HG03521 (cell line): ENCODE results near the gene SART3.
"Not testable (repeated sequence)": the region's sequence is repeated elsewhere in the genome, so short reads cannot be mapped to it uniquely, and the experiment has no call there.

ENCODE experiments used
- ATAC-seq: cut with Tn5 transposase; IDR thresholded peaks from one replicate; pipeline ENCODE4 v1.9.1; 2021; ENCODE audit warnings: mild to moderate bottlenecking, moderate library complexity; ENCODE audit not compliant: unreplicated experiment

The SART3 gene

DNA sequence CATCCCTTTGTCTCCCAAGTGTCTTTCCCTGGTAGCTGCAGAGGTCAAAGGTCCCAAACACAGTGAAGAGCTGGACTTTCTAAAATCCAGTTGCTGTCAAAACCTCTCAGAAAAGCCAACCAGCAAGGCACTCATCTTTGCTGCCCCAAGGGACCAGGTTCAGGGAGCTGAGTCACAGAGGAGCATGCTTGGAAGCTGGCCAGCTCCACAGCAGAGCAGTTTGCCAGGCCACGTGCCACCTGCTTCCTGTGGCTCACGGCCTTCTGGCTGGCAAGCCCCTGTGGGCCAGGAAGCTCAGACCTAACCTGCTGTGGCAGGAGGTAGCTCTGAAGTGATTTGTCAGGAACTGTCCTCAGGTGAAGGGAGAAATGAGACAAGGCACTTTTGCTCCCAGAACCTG lies 5.0 kb upstream of the SART3 start:
- ATAC-seq: no peak

DNA sequence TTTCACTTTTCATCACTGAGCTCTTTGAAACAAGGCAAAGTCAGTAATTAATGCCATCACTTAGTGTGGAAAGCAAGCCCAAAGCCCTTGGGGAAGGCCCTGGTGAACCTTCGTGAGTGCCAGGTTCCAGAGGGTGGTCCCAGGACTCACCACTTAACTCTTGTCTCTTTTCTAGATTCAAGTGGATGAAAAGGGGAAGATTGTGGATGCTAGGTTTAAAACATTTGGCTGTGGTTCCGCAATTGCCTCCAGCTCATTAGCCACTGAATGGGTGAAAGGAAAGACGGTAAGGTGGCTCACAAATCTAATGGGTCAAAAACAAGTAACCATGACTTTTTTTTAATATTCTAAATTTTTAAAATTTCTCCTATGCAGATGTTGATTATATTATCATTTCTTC lies 4.2 kb upstream of the SART3 start:
- no peak for ATAC-seq

DNA sequence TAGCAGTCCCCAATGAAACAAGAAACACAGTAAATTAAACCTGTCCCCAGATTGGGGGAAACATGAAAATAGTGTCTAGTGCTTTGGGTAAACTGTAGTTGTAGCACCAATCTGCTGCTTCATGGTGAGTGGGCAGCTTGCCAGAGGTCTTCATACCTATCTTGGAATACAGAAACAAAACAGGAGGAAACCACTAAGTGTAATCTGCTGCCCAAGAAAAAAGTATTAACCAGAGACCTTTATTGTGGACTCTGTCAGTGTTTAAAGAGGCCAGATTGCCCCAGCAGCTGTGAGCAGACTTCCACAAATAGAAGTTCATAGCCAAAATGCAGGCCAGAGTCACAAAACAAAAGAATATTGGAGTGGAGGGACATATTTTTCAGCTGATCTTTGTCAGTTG lies 3.8 kb upstream of the SART3 start:
- ATAC-seq: no peak

DNA sequence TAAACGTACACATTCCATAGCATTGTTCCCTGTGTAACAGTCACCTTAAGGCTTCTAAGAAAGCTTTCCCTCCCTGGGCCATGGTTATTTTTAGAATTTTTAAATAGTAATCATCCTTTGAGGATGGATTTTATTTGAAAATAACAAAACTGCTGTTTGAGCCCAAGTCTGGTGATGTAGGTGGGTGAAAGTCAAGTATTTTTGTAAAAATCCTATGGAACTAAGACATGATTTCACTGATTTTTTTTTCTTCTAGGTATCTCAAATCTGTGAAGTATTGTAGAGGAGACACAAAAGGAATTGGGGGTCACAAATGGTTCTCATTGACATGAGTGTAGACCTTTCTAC lies 2.8 kb upstream of the SART3 start:
- ATAC-seq: no peak

DNA sequence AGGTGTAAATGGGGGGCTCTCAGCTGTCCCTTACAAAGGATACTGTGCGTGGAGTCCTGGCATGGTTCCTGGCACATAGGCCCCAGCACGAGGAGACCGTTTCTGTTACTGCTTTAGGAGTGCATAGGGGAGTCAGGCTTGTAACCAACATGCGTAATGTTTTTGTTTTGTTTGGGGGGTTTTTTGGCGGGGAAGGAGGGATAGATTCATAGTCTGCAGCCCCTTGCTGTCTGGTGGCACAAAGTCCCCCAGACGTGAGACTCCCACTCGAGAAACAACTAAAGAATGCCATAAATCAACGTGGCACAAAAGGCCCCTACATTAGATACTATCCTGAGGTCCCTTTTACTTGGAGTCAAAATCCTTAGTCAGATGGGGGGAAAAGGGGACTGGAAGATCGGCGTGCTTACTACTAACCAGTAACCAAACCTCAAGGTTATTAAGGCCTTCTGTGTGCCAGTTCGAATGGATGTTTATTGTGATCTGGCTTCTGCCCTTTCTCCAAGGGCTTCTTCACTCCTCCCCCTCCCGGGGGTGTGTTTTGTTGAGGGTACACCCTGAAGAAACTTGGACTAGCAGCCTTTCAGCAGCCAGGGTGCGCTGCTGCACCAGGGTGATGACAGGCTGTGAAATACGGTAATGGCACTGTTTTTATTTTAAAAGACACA lies 2.3 kb upstream of the SART3 start:
- ATAC-seq: no peak

DNA sequence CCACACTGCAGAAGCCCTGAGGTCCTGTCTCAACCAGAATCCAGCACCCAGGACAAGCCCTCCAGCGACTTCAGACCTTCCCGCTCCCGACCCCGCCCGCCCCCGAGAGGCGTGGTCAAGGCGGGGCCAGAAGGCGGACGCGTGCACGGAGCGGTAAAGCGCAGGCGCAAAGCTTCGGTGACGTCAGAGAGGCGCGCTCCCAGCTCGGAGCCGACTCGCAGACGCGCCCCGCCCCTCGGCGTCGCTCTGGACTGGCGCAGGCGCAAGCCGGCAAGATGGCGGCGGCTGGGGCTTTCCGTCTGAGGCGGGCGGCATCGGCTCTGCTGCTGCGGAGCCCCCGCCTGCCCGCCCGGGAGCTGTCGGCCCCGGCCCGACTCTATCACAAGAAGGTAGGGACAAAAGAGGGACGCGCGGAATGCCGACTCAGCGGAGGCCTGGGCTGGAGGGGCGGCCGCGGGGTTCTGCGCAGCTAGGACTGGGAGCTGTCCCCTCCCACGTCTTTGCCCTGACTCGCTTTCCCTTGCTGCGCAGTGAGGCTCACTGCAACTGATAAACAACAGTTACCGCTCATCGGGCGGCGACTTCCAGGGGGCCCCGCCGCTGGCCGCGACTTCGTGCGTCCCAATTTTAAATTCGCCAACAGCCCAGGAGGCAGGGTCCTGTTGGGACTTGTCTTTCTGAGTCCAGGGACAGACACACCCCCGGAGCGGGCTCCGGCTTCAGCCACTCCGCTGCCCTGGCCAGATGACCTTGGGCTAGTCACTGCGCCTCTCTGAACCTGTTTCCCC lies 1.6 kb upstream of the SART3 start, which contains the start of gene ISCU:
TSS of gene ISCU (plus strand) at position 249 of the 788 bp plus-strand sequence. CDS start at position 276, 27 bp downstream.
- peak; percentile 67 for ATAC-seq

DNA sequence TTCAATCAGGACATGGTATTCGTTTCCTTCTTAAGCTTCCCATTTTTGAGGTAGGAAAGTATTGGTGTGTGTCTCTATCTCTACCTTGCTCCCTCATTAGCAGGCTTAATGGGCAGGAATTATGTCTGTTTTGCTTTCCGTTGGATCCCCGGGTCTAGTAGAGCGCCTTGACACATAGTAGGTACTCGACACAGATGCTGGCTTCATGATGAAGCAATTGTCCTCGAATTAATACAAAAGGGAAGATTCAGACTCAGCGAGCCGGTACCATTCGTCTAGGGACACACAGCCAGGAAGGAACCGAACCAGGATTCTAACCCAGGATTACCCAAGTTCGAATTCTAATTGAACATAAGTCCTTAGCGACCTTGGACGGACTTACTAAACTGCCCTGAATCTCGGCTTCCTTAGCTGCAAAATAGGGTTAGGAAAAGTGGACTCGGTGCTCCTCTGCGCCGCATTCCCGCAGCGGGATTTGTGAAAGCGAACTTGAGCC lies 927 bp upstream of the SART3 start:
- ATAC-seq: peak; percentile 1

DNA sequence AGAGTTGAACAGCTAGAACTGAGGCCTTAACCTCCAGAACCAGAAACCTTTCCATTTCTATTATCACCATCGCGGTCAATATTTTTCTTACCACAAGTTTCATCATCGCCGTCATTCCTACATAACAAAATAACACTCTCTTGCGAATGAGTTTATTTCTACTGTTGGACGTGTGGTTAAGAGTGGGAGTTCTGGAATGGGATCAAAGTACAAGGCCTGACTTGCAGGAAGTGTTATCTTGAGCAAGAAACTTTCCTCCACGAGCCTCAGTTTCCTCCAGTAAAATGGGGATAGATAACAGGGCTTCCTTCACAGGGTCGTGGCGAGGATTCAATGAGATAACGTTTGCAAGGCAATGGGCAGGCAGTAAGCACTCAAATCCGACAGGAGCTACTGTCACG lies 652 bp downstream of the SART3 start:
- no peak for ATAC-seq

DNA sequence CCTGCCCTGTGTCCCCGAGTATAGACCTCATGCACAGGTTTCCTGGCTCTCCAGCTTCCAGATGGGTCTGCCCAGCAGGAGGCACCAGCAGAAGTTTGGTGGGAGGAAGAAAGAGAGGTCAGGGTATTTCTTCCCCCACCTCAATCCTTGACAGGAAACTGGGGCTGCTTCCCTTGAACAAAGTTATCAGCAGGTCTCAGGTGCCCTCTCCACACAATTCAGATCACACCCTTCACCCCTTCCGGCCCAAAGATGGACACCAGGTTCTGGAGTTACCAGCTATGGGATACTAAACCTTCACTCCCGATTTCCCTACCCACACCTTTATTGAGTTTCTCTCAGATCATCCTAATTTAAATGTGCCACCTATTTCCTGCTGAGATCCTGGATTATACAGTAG lies 1.2 kb downstream of the SART3 start:
- no peak for ATAC-seq

DNA sequence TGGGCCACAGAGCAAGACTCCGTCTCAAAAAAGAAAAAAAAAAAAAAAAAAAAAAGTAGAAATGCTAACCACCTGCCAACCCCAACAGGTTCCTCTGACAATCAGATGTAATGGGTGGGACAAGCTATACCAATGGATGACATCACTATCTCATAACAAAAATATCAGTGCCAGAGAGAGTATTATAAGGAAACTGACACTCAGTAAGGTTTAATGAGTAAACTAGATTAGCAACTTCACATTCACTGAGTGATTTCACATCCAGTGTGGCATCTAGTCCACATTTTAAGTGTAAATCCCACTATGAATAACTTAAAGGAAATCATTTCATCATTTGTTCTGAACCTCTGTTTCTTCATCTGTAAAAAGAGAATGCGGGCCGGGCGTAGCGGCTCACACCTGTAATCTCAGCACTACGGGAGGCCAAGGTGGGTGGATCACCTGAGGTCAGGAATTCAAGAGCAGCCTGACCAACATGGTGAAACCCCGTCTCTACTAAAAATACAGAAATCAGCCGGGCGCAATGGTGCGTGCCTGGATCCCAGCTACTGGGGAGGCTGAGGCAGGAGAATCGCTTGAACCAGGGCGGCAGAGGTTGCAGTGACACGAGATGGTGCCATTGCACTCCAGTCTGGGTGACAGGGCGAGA lies 1.8 kb downstream of the SART3 start:
- ATAC-seq: no peak

DNA sequence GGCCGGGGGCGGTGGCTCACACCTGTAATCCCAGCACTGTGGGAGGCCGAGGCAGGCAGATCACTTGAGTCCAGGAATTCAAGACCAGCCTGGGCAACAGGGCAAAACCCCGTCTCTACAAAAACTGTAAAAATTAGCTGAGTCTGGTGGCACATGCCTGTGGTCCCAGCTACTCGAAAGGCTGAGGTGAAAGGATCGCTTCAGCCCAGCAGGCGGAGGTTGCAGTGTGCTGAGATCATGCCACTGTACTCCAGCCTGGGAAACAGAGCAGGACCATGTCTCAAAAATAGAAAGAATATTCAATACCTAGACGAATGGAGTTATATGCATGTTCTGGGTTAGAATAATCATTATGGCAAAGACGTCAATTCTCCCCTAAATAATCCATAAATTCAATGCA lies 5.6 kb downstream of the SART3 start:
- not testable (repeated sequence) for ATAC-seq

DNA sequence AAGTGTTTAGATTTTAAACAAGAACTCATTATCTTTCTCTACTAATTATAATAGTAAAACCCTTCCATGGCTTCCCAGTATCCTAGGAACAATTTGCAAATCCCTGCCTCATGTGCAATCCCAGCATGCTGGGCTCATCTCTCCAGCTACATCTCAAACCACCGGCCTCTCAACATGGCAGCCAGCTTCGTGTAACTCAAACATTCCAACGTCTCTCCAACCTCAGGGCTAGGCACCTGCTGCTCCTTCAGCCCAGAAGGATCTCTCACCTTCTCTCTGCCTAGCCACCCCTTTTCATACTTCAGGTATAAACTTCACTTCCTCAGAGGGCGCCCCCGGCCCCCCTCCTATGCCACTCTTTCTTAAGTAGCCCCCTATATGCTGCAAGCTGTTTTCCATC lies 7.2 kb downstream of the SART3 start:
- no peak for ATAC-seq

DNA sequence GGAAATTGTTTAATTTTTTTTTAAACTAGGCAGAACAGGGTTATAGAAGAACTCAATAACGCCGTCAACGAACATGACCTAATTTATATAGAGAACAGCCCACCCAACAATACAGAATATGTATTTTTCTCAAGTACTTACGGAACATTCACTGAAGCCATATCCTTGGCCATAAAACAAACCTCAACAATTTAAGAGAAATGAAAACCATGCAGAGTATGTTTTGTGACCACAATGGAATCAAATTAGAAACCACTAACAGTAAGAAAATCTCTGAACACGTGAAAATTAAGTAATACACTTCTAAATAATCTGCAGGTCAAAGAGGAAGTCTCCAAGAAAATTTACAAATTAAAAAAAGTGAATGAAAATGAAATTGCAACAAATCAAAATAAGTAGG lies 9.4 kb downstream of the SART3 start:
- no peak for ATAC-seq

DNA sequence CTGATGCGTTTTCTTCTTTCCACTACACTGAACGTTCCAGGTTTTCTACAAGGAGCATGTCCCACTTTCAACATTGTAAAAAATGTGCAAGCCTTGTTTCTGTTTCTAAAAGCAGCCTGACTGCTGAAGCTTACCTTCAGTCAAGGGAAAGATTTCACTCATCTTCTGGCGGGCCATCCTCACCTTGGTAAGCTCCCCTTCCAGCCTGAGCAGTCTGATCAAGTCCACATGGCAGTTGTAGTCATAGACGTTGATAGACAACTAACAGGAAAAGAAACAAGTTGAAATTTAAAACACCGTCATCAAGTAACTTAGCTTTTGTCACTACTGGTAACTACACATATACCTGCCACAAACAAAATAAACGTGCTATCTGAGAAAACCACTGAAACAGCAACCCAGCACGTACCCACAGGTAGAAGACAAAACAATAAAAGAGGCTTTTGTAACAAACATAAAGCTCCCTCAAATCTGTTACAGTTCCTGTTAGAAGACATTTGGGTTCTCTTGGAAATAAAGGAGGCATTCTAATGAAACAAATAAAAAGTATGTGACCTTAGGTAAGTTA lies 11.9 kb downstream of the SART3 start:
- no peak for ATAC-seq

DNA sequence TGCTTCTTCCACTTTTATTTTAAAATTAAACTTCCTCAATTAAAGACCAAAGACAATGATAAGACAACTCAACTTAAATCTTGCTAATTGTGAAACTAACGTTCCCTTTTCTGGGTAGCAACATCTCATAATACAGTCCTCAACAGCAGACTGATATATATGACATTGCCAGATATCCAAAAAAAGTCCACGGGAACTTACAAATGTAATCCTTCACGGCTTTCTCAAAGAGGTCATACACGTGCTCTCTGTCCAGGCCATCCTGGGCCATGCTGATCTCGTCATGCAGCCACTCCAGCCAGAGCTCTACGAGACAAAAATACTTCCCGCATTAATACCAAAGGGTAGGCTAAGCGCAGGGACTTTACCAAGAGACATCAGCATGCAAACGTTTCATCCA lies 13.3 kb downstream of the SART3 start:
- ATAC-seq: no peak

DNA sequence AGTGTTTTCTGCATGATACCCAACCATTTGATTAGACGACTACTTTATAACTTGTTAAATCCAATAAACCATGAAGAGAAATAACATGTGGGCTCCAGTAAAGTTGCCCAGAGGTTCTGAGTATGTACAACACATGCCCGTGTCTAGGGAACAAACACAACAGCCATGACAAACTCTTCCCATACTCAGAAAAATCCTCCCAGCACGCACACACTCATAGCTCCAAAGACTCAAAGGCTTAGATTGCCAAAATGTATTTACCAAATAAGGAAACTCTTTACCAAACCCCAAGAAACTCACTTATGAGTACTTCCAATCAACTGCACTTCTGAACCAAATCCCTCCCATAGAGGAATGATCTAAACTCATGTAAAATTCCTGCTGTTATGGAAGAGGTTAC lies 17.3 kb downstream of the SART3 start:
- ATAC-seq: no peak

DNA sequence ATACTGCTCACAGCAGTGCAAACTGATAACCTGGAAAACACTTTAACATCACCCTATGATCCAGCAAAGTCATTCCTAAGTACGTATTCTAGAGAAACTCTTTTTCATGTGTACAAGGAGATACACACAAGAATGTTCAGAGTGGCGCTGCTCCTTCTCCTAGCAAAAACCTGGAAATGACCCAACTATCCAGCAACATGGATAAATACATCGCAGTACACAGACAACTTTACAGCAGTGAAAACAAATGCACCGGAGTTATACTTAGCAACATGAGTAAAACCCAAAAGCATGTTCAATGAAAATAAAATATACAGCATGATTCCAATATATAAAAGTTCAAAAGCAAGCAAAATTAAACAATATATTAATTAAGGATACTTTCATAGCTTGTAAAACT lies 18.7 kb downstream of the SART3 start:
- no peak for ATAC-seq

DNA sequence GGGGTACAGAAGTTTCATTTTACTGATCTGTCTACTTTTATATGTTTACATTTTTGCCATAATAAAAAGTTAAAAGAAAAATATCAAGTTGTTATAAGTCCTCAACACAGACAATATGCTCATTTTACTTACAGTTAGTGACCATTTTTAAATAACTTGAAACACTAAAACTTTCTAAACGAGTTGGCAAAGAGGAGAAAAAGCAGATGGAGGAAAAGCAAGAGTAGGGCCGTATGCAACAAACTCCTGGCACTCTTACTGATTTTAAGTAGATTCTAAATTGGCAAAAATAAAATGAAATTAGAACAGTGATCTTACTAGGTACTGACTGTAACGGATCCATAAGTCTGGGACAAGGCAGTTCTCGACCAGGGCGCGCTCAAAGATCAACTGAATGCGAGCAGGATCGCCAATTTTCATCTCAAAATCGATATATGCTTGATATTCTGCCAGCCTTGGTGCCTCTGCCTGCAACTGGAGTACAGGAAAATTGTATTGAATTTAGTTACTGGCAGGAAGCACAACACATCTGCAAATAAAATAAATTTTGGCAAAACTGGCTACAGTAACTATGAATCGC lies 22.3 kb downstream of the SART3 start:
- ATAC-seq: no peak

DNA sequence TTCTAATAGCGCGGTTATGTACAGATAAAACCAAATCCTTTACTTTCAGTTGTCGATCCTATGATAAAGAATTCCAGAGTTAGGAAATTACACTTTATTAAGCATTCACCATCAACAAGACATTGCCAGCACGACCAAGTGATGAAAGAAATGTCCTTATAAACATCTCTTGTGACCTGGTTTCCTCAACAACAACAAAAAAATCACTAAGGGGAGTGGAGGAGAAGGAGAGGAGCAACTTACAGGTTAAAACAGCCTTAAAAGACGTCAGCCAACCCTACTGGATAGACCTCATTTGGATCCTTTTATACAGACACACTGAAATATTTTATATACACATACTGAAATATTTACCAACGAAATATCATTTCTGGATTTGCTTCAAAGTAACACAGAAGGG lies 22.8 kb downstream of the SART3 start:
- no peak for ATAC-seq

DNA sequence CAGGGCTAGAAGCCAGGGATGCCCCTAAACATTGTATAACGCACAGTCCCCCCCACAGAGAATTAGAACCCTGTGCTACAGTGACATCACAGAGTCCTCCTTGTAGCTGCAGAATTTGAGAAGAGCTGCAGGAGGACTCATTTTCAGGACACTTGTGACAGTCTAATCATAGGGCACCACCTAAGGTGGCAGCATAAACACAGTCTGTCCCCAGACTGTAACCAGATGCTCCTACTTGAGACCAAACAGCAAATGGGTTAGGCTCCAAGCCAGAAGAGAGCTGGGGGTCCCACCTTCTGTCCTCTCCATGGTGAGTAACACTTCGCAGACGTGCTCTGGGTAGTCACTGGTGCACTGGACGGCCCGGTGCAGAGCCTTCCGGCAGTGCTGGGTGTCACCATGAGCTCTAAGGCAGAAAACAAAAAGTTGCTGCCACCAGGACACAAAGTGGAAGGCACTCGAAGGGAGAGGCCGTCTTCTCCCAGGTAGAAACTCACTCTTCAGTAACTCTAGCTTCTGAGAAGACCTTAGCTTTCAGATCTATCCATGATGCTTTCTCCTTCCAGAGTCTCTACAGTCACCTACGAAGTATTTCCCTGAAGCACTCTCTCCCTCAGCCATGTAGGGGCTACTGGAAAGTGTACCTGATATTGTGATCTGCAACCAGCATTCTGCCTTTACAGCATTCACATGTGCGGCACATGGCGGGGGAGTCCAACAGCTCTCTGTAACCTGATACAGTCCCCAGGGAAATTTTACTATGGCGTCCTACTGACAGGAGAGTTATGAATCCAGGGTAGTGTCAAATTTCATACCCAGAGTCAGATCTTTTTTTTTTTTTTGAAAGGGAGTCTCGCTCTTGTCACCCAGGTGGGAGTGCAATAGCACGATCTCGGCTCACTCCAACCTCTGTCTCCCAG lies 28.8 kb downstream of the SART3 start:
- ATAC-seq: no peak
